HepG2 (cell line): ENCODE data around the gene SLC22A23. TPM values are rescaled to one million over a fixed set of nuclear protein-coding genes. Genes with fewer than 3 reads are reported as not detected.

Experiments used
- CBX1 ChIP-seq: IDR thresholded peaks from one replicate; pipeline ENCODE4 v1.6.1; 2016; ENCODE audit warnings: antibody characterized with exemption, low read depth
- CEBPG ChIP-seq: IDR thresholded peaks from 2 replicates; pipeline ENCODE4 v1.6.1; 2016
- FOXA1 ChIP-seq, 2 experiments: fragments of 450-650 bp in 1 of 2; sonication (generic) in 1 of 2; formaldehyde crosslinking in 1 of 2; IDR thresholded peaks; 2 replicates each; pipeline versions ENCODE4 v1.4.0 to v1.6.1; 2016 to 2020; ENCODE audit warnings: missing genetic modification reagents in 1 of 2
- KAT2B ChIP-seq: fragments of 150-350 bp; IDR thresholded peaks from 2 replicates; pipeline ENCODE4 v1.6.1; 2014; ENCODE audit warnings: low read depth, low read length, borderline replicate concordance
- NAIF1 ChIP-seq: sonication (generic); formaldehyde crosslinking; IDR thresholded peaks from 2 replicates; pipeline ENCODE4 v1.5.0; 2020; ENCODE audit warnings: mild to moderate bottlenecking, missing genetic modification reagents, borderline replicate concordance
- NR2F2 ChIP-seq: IDR thresholded peaks from 2 replicates; pipeline ENCODE4 v1.6.1; 2012; ENCODE audit warnings: low read depth, inconsistent platforms, borderline replicate concordance
- SMAD1 ChIP-seq: sonication (generic); formaldehyde crosslinking; IDR thresholded peaks from 2 replicates; pipeline ENCODE4 v1.4.0; 2020; ENCODE audit warnings: missing genetic modification reagents, low read depth, mild to moderate bottlenecking, borderline replicate concordance
- SOX6 ChIP-seq, 2 experiments: fragments of 450-650 bp in 1 of 2; sonication (generic) in 1 of 2; formaldehyde crosslinking in 1 of 2; IDR thresholded peaks; 2 replicates each; pipeline versions ENCODE4 v1.4.0 to v1.6.1; 2017 to 2020; ENCODE audit warnings: antibody characterized with exemption in 1 of 2, mild to moderate bottlenecking in 1 of 2, missing genetic modification reagents in 1 of 2
- TBL1XR1 ChIP-seq: fragments of 150-350 bp; IDR thresholded peaks from 2 replicates; pipeline ENCODE4 v1.6.1; 2014; ENCODE audit warnings: borderline replicate concordance, low read length; ENCODE audit not compliant: partially characterized antibody
- TRIM24 ChIP-seq: sonication (generic); formaldehyde crosslinking; IDR thresholded peaks from 2 replicates; pipeline ENCODE4 v1.8.0; 2022; ENCODE audit warnings: mild to moderate bottlenecking, missing genetic modification reagents
- U2AF1 ChIP-seq: fragments of 200-400 bp; formaldehyde crosslinking; optimal IDR thresholded peaks from 2 replicates; pipeline ENCODE3; 2017; ENCODE audit warnings: mild to moderate bottlenecking, low read depth, low read length
- ZBTB21 ChIP-seq: sonication (generic); formaldehyde crosslinking; IDR thresholded peaks from 2 replicates; pipeline ENCODE4 v1.4.0; 2020; ENCODE audit warnings: missing genetic modification reagents
- ZNF143 ChIP-seq: sonication (generic); formaldehyde crosslinking; IDR thresholded peaks from 2 replicates; pipeline ENCODE4 v1.4.0; 2020; ENCODE audit warnings: missing genetic modification reagents
- ZNF251 ChIP-seq: sonication (generic); formaldehyde crosslinking; IDR thresholded peaks from 2 replicates; pipeline ENCODE4 v1.9.0; 2021; ENCODE audit warnings: mild to moderate bottlenecking, missing genetic modification reagents
- ZNF570 ChIP-seq: sonication (generic); formaldehyde crosslinking; IDR thresholded peaks from 2 replicates; pipeline ENCODE4 v1.4.0; 2020; ENCODE audit warnings: mild to moderate bottlenecking, missing genetic modification reagents, borderline replicate concordance
- polyA plus RNA-seq, 8 experiments: library from polyadenylated mRNA; depleted of rRNA in 3 of 8; stranded (reverse) in 7 of 8; unstranded in 1 of 8; fragments of >200 nt; fragmentation: Illumina TruSeq in 4 of 8; extraction: Trizol in 4 of 8; gene quantifications; 2 replicates each; pipeline versions ENCODE4 v1.2.1 to v1.2.3, GENCODE V29; 2011 to 2016; ENCODE audit warnings: low read depth in 4 of 8, missing spikeins in 1 of 8, mixed read lengths in 1 of 8; ENCODE audit not compliant: insufficient read depth in 1 of 8
- total RNA-seq, 5 experiments: library from RNA; depleted of rRNA; stranded (reverse); fragments of >200 nt; fragmentation: Illumina TruSeq; extraction: Trizol; gene quantifications; 2 replicates each; pipeline ENCODE4 v1.2.3, GENCODE V29; 2016; ENCODE audit warnings: low read depth in 1 of 5
- TF ChIP-seq, protein P1 (sequence below): sonication (generic); formaldehyde crosslinking; IDR thresholded peaks from 2 replicates; pipeline ENCODE4 v1.5.1; 2020; ENCODE audit warnings: missing genetic modification reagents, mild to moderate bottlenecking, borderline replicate concordance
- TF ChIP-seq, protein P2 (sequence below): IDR thresholded peaks from 2 replicates; pipeline ENCODE4 v1.6.1; 2012; ENCODE audit warnings: low read depth, low read length, improper control_type of control experiment
- TF ChIP-seq, protein P3 (sequence below): sonication (generic); formaldehyde crosslinking; IDR thresholded peaks from 2 replicates; pipeline ENCODE4 v1.4.0; 2020; ENCODE audit warnings: mild to moderate bottlenecking, missing genetic modification reagents
- TF ChIP-seq, protein P4 (sequence below): sonication (generic); formaldehyde crosslinking; IDR thresholded peaks from 2 replicates; pipeline ENCODE4 v1.8.1; 2023; ENCODE audit warnings: mild to moderate bottlenecking, missing genetic modification reagents

SLC22A23 gene
- total and polyA plus RNA-seq, 2 of the 13 experiments (the other 11 are each of a cell fraction or from before 2014, with no cell fraction given), result 11.8 to 17.5 TPM

DNA sequence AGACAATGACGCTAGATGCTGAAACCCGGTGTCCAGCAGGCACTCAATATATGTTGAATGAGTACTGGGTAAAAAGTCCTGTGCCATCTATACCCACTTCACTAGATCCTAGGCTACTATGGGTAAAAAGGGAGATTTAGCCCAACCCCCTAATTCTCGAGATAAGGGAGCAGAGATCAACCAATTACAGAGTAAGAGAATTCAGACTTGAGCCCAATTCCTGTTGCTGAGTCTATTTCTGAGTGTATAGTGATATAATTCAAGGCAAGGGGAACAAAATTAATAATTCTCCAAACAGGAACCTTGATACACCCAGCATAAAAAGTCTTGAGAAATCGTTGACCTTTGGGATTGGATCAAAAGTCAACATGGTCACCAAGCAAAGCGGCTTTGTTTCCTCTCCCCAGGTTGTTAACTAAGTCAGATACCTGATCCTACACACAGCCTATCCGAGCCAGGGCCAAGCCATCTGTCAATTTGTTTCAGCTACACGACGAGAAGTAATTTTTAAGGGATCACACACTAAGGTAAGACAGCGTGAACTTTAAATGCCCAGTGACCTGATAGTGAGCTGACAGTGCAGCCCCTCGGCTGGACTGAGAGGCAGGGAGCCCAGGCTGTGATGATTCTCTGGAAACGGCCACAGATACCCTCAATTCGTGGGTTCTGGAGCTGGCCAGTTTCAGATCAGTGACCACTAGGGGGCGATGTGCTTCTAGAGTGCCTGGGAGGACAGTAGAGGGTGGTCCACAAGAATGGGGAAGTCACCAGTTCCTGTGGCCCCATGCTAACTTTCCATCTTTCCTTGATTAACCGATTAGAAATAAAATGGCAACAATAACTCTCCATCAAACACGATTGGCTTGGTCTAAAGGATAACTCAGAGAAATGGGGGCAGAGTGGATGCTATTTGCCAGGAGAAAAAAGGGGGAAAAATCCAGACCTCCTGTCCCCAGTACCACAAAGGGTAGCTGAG is 46.2 kb downstream of the SLC22A23 start (continued):
- TF ChIP-seq NAIF1 (CRISPR knock-in tag) (no peak), FOXA1 (IDR thresholded peaks at IDR 0.05) (no peak), FOXA1 (CRISPR knock-in tag; IDR thresholded peaks at IDR 0.05) (peak; percentile 88), SMAD1 (CRISPR knock-in tag) (no peak), TBL1XR1 (no peak), ZBTB21 (CRISPR knock-in tag) (no peak), U2AF1 (no peak), NR2F2 (no peak), TRIM24 (CRISPR knock-in tag) (no peak), SOX6 (IDR thresholded peaks at IDR 0.05) (no peak), SOX6 (CRISPR knock-in tag; IDR thresholded peaks at IDR 0.05) (no peak), CBX1 (peak; percentile 58), KAT2B (no peak), CEBPG (CRISPR knock-in tag) (peak; percentile 62), ZNF251 (no peak), ZNF143 (no peak), ZNF570 (no peak)
- TF ChIP-seq, protein P1, sequence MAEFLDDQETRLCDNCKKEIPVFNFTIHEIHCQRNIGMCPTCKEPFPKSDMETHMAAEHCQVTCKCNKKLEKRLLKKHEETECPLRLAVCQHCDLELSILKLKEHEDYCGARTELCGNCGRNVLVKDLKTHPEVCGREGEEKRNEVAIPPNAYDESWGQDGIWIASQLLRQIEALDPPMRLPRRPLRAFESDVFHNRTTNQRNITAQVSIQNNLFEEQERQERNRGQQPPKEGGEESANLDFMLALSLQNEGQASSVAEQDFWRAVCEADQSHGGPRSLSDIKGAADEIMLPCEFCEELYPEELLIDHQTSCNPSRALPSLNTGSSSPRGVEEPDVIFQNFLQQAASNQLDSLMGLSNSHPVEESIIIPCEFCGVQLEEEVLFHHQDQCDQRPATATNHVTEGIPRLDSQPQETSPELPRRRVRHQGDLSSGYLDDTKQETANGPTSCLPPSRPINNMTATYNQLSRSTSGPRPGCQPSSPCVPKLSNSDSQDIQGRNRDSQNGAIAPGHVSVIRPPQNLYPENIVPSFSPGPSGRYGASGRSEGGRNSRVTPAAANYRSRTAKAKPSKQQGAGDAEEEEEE (CRISPR knock-in tag), result peak; percentile 95
- TF ChIP-seq, protein P2, sequence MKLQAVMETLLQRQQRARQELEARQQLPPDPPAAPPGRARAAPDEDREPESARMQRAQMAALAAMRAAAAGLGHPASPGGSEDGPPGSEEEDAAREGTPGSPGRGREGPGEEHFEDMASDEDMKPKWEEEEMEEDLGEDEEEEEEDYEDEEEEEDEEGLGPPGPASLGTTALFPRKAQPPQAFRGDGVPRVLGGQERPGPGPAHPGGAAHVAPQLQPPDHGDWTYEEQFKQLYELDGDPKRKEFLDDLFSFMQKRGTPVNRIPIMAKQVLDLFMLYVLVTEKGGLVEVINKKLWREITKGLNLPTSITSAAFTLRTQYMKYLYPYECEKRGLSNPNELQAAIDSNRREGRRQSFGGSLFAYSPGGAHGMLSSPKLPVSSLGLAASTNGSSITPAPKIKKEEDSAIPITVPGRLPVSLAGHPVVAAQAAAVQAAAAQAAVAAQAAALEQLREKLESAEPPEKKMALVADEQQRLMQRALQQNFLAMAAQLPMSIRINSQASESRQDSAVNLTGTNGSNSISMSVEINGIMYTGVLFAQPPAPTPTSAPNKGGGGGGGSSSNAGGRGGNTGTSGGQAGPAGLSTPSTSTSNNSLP, result peak; percentile 91
- TF ChIP-seq, protein P3, sequence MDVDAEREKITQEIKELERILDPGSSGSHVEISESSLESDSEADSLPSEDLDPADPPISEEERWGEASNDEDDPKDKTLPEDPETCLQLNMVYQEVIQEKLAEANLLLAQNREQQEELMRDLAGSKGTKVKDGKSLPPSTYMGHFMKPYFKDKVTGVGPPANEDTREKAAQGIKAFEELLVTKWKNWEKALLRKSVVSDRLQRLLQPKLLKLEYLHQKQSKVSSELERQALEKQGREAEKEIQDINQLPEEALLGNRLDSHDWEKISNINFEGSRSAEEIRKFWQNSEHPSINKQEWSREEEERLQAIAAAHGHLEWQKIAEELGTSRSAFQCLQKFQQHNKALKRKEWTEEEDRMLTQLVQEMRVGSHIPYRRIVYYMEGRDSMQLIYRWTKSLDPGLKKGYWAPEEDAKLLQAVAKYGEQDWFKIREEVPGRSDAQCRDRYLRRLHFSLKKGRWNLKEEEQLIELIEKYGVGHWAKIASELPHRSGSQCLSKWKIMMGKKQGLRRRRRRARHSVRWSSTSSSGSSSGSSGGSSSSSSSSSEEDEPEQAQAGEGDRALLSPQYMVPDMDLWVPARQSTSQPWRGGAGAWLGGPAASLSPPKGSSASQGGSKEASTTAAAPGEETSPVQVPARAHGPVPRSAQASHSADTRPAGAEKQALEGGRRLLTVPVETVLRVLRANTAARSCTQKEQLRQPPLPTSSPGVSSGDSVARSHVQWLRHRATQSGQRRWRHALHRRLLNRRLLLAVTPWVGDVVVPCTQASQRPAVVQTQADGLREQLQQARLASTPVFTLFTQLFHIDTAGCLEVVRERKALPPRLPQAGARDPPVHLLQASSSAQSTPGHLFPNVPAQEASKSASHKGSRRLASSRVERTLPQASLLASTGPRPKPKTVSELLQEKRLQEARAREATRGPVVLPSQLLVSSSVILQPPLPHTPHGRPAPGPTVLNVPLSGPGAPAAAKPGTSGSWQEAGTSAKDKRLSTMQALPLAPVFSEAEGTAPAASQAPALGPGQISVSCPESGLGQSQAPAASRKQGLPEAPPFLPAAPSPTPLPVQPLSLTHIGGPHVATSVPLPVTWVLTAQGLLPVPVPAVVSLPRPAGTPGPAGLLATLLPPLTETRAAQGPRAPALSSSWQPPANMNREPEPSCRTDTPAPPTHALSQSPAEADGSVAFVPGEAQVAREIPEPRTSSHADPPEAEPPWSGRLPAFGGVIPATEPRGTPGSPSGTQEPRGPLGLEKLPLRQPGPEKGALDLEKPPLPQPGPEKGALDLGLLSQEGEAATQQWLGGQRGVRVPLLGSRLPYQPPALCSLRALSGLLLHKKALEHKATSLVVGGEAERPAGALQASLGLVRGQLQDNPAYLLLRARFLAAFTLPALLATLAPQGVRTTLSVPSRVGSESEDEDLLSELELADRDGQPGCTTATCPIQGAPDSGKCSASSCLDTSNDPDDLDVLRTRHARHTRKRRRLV (CRISPR knock-in tag), result 0 out of 2 replicates have a peak, but pooled peaks have one; percentile 6
- TF ChIP-seq, protein P4, sequence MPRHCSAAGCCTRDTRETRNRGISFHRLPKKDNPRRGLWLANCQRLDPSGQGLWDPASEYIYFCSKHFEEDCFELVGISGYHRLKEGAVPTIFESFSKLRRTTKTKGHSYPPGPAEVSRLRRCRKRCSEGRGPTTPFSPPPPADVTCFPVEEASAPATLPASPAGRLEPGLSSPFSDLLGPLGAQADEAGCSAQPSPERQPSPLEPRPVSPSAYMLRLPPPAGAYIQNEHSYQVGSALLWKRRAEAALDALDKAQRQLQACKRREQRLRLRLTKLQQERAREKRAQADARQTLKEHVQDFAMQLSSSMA, result 0 out of 2 replicates have a peak, but pooled peaks have one; percentile 52
